Measurements from ENCODE around the gene CBX8.

DNA sequence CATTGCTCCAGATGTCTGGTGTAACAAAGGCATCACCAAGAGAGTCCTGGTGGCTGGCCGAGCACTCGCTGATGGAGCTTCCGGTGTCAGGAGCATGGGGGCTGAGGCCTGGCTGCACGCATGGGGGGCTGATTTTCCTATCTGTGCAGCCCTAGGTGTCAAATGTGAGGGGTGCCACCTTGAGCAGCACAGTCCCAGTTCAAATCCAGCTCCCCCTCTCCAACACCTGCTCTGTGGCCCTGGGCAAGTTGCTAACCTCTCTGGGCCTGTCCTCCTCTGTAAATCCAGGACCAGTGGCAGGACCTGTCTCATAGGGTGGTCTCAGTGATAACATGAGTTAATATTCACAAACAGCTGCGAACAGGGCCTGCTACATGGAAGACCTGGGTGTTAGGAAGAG, 53.3 kb downstream of the CBX8 start:
- TF ChIP-seq, protein P1, sequence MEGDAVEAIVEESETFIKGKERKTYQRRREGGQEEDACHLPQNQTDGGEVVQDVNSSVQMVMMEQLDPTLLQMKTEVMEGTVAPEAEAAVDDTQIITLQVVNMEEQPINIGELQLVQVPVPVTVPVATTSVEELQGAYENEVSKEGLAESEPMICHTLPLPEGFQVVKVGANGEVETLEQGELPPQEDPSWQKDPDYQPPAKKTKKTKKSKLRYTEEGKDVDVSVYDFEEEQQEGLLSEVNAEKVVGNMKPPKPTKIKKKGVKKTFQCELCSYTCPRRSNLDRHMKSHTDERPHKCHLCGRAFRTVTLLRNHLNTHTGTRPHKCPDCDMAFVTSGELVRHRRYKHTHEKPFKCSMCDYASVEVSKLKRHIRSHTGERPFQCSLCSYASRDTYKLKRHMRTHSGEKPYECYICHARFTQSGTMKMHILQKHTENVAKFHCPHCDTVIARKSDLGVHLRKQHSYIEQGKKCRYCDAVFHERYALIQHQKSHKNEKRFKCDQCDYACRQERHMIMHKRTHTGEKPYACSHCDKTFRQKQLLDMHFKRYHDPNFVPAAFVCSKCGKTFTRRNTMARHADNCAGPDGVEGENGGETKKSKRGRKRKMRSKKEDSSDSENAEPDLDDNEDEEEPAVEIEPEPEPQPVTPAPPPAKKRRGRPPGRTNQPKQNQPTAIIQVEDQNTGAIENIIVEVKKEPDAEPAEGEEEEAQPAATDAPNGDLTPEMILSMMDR (conservative IDR thresholded peaks at IDR 0.05 in 1 of 2, IDR thresholded peaks at IDR 0.05 in 1 of 2; ENCODE audit: extremely low read depth in 1 of 2, insufficient read depth in 1 of 2, low read depth in 1 of 2, low read length in 2 of 2): no peak
- no peak for TF ChIP-seq EZH2 (IDR thresholded peaks at IDR 0.05; ENCODE audit: borderline replicate concordance, low read length)

All from mammary epithelial cell (primary cell).